ENCODE measurements around the gene POLD2.

GRCh38 chr7:44084701-44085100, 38.6 kb downstream of the POLD2 start:
- no peak for TF ChIP-seq CTCF (conservative IDR thresholded peaks at IDR 0.05)
- no peak for TF ChIP-seq ZFX (IDR thresholded peaks at IDR 0.05)

Data from C4-2B (cell line).